Measurements from ENCODE around the gene CD101. TPM values are rescaled to one million over a fixed set of nuclear protein-coding genes. Genes with fewer than 3 reads are reported as not detected.

The CD101 gene
- total RNA-seq, 1 experiment from 2014 or later = 1.7 TPM

- H3K27ac ChIP-seq (ENCODE audit: low read depth, low read length, poor library complexity, severe bottlenecking) = no peak overlapping the region
- H3K27me3 ChIP-seq (replicated peaks; ENCODE audit: insufficient read depth, low read depth, low read length, poor library complexity) = no peaks in the 10 kb centered on the region
- intact Hi-C loops (cut with micrococcal nuclease; ENCODE audit: unreplicated experiment) = loop anchor here (10.0 kb wide), 1 partner anchor 172 kb away; no protein-coding TSS in a partner anchor
- H3K9me3 ChIP-seq (ENCODE audit: low read depth, low read length, poor library complexity, severe bottlenecking) = no peaks in the 10 kb centered on the region
- ChIA-PET POLR2A (ENCODE audit: low non-redundant PET) (interaction anchor here (0.6 kb wide), 1 partner anchor 246 kb away, joined by 3 read pairs; no protein-coding TSS in a partner anchor), CTCF (no interaction called here)
- no peaks in the 10 kb centered on the region for H3K36me3 ChIP-seq (ENCODE audit: insufficient read depth, low read length, poor library complexity, severe bottlenecking)
- no TSS peak for BruUV-seq (replicated peaks)
- no peak for TF ChIP-seq EZH2 (IDR thresholded peaks at IDR 0.05; ENCODE audit: borderline replicate concordance, low read depth, low read length, poor library complexity, severe bottlenecking)
- TF ChIP-seq CTCF (conservative IDR thresholded peaks at IDR 0.05; ENCODE audit: low read depth, low read length) = no peak
- no peaks in the 10 kb centered on the region for H3K4me1 ChIP-seq (ENCODE audit: insufficient read depth, low read length, poor library complexity, severe bottlenecking)
- DNase-seq (ENCODE audit: low spot score) = no peak
- H3K4me3 ChIP-seq (ENCODE audit: low read depth, low read length, poor library complexity, severe bottlenecking) = no peak overlapping the region
These were observed 45.7 kb downstream of the CD101 start for GRCh38 chr1:117047271-117047670.

- no TSS peak for BruUV-seq (replicated peaks)
- intact Hi-C loops (cut with micrococcal nuclease; ENCODE audit: unreplicated experiment) = loop anchor here (10.0 kb wide), 1 partner anchor 175 kb away; no protein-coding TSS in a partner anchor
These were observed 48.3 kb downstream of the CD101 start for GRCh38 chr1:117049857-117050256.

DNA sequence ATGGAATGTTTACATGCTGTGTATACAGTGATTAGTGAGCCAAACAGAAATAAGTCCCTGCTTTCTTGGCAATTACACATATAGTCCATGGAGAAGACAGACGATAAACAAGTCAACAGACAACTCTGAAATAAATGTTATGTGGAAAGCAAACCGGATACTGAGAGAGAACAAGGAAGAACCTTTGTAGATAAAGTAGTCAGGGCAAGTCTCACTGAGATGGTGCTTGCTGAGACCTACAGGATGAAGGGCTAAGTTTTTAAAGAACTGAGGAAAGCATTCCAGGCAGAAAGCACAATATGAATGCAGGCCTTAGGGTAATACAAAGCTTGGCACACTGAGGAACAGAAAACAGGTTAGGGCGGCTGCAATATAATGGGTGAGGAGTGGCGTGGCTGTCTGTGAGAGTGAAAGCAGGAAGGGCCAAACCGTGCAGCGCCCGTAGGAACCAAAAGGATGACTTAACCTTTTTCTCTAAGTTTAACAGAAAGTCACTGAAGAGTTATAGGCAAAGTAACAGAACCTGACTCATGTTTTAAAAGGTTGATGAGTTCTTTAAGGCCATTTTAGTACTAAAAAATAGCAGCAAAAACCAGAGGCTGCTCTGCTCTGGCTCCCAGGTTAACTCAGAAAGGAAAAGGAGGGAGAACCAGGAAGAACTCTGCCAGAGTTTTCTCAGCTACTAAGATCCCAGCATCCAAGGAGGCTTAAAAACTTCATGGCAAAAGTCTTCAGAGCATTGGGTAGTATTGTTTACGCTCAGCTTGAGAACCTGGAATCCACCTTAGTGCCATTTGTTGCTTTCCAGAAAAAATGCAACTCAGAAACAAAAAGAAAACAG, 49.9 kb downstream of the CD101 start:
- no peak overlapping the region for H3K4me3 ChIP-seq (ENCODE audit: low read depth, low read length, poor library complexity, severe bottlenecking)
- H3K9me3 ChIP-seq (ENCODE audit: low read depth, low read length, poor library complexity, severe bottlenecking) = no peaks in the 10 kb centered on the region
- TF ChIP-seq CTCF (conservative IDR thresholded peaks at IDR 0.05; ENCODE audit: low read depth, low read length) (no peak), EZH2 (IDR thresholded peaks at IDR 0.05; ENCODE audit: borderline replicate concordance, low read depth, low read length, poor library complexity, severe bottlenecking) (no peak)
- no peaks in the 10 kb centered on the region for H3K36me3 ChIP-seq (ENCODE audit: insufficient read depth, low read length, poor library complexity, severe bottlenecking)
- no peak overlapping the region for H3K27ac ChIP-seq (ENCODE audit: low read depth, low read length, poor library complexity, severe bottlenecking)
- POLR2A ChIA-PET (ENCODE audit: low non-redundant PET) = no interaction called here
- no TSS peak for BruUV-seq (replicated peaks)
- CTCF ChIA-PET = no interaction called here
- no peaks in the 10 kb centered on the region for H3K27me3 ChIP-seq (replicated peaks; ENCODE audit: insufficient read depth, low read depth, low read length, poor library complexity)
- intact Hi-C loops (cut with micrococcal nuclease; ENCODE audit: unreplicated experiment) = no loop called here
- H3K4me1 ChIP-seq (ENCODE audit: insufficient read depth, low read length, poor library complexity, severe bottlenecking) = peaks cover 3% of the 10 kb centered on the region
- no peak for DNase-seq (ENCODE audit: low spot score)

More at GRCh38 chr1:117049857-117050256, 48.3 kb downstream of the CD101 start:
- TF ChIP-seq EZH2 (IDR thresholded peaks at IDR 0.05; ENCODE audit: borderline replicate concordance, low read depth, low read length, poor library complexity, severe bottlenecking) = no peak
- TF ChIP-seq CTCF (conservative IDR thresholded peaks at IDR 0.05; ENCODE audit: low read depth, low read length) = no peak
- Histone ChIP-seq H3K36me3 (ENCODE audit: insufficient read depth, low read length, poor library complexity, severe bottlenecking) (no peaks in the 10 kb centered on the region), H3K4me1 (ENCODE audit: insufficient read depth, low read length, poor library complexity, severe bottlenecking) (no peaks in the 10 kb centered on the region), H3K27ac (ENCODE audit: low read depth, low read length, poor library complexity, severe bottlenecking) (no peak overlapping the region), H3K9me3 (ENCODE audit: low read depth, low read length, poor library complexity, severe bottlenecking) (no peaks in the 10 kb centered on the region), H3K27me3 (replicated peaks; ENCODE audit: insufficient read depth, low read depth, low read length, poor library complexity) (no peaks in the 10 kb centered on the region), H3K4me3 (ENCODE audit: low read depth, low read length, poor library complexity, severe bottlenecking) (no peak overlapping the region)
- CTCF ChIA-PET = no interaction called here
- POLR2A ChIA-PET (ENCODE audit: low non-redundant PET) = no interaction called here
- no peak for DNase-seq (ENCODE audit: low spot score)

All from A673 (cell line).